Esophagus mucosa (tissue), 1 donor: ENCODE measurements around the gene CCNE1. TPM values are rescaled to one million over a fixed set of nuclear protein-coding genes. Genes with fewer than 3 reads are reported as not detected.
"Not testable (repeated sequence)": the region's sequence is repeated elsewhere in the genome, so short reads cannot be mapped to it uniquely, and the experiment has no call there.

Experiments used
- ATAC-seq: fragments of 200-7000 bp; cut with Tn5 transposase; one replicate; pipeline ENCODE4 v1.9.1; 2020
- total RNA-seq: library from RNA; stranded (reverse); gene quantifications from one replicate; pipeline ENCODE4 v1.2.4, GENCODE V29; 2023
- donor health status: DM: yes; HTN: yes; CAD: no.

The CCNE1 gene
- total RNA-seq, 1 donor from 2014 or later: 3.7 TPM

DNA sequence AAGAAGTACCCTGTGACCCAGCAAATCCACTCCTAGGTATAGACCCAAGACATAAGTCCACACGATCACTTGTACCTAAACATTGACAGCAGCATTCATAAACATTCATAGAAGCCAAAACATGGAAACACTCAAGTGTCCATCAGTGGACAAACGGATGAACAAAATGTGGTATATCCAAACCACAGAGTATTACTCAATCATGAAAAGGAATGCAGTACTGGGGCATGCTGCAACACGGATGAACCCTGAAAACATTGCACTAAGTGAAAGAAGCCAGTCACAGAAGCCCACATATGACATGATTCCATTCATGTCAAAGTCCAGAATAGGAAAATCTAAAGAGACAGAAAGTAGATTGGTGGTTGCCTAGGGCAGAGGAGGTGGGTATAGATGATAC is 22.8 kb upstream of the CCNE1 start:
- ATAC-seq: no peak

DNA sequence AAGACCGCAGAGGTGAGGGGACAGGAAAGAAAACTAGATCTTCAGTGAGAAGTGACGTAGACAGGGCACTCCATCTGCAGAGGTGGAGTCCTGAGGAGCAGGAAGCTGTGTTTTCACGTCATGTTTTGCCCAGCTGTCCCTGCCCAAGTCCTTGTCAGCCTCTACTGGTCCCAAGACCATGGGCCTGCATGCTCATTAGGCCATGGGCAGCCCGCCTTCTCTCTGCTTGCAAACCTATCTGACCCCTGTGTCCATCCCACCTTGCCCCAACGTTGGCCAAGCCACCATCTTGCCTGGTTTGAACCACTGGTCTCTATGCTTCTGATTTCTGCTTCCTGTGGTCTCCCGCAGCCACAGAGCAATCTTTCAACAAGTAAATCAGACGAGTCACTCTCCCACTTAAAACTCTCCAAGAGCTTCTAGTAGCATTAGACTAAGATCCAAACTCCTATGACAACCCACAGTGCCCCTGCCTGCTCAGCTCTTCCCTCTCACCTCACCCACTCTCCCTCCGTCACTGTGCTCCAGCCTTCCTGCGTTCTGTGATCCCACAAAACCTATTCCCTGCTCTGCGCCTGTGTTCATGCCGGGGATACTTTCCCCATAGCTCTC is 18.6 kb upstream of the CCNE1 start:
- no peak for ATAC-seq

DNA sequence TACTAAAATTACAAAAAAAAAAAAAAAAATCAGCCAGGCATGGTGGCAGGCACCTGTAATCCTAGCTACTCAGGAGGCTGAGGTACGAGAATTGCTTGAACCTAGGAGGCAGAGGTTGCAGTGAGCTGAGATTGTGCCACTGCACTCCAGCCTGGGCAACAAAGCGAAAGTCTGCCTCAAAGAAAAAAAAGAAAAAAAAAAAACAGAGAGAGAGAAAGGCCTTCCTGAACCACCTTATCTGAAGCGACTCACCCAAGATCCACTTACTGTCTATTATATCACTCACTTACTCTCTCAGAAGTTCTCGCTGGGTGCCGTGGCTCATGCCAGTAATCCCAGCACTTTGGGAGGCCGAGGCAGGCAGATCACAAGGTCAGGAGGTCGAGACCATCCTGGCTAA is 17.3 kb upstream of the CCNE1 start:
- ATAC-seq: not testable (repeated sequence)

DNA sequence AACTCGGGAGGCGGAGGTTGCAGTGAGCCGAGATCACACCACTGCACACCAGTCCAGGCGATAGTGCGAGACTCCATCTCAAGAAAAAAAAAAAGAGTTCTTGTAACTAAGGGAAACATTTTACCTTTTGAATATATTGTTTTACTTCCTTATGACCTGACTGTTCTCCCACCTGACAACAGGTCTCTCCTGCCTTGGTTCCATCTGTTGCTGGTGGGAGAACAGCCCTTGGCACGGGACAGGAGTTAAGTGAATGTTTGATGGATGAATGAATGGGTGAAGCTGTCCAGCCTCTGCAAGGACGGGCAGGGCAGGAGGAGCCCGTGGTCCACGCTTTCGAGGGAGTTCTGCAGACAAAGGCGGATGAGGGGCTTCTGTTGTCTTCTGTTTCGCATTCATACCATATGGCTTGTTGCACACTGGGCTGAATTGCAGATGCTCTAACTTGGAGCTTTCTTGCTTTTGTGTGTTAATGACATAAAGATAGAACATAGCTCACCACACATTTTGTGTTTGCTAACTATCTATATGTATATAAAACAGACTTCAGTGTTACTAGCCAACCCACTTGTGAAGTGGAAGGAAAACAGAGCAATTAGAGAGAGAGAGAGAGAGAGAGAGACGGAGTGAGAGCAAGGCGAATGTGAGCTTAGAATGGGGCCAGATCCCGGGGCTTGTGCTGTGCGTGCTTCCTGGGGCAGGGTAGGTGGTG is 16.2 kb upstream of the CCNE1 start:
- ATAC-seq: no peak

DNA sequence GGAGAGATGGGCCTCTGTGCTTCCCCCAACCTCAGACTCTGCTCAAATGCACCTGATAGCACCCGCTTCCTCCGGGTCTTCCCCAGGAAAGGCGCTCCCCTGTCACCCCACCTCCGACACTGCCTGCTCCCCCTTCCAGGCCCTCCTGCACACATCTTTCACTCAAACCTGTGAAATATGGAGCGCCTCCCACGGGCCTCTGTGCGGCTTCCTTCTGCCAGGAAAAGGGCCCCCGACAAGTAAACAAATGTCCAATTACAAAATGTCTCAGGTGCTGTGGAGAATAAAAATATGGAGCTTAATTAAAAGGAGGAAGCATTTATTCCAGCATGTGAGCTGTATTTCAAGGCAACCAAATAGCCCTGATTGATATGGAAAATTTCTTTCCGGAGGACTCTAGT is 15.6 kb upstream of the CCNE1 start:
- ATAC-seq: no peak

DNA sequence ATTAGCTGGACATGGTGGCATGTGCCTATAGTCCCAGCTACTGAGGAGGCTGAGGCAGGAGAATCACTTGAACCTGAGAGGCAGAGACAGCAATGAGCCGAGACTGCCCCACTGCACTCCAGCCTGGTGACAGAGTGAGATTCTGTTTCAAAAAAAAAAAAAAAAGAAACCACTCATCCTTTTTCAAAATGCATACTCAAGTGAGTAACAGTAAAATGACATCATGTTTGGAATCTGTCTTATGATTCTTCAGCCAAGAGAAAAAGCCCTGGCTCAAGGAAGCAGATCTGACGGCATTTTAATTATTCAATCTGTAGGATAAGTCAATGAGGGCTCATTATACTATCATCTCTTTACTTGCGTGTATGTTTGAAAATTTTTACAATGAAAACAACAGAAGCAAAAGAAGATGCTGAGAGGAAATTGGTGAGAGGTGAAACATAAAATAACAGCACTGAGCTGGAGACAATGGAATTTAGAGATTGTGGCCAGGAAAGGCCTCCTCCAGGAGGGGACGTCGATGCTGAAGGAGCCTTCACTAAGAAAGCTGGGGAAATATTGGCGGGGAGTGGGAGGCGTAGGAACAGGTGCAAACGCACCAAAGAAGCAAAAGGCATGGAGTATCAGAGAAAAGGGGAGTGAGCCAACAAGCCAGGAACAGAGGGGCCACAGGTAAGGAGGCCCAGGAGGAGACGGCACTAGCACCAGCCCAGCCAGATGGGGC is 12.9 kb upstream of the CCNE1 start:
- ATAC-seq: no peak

DNA sequence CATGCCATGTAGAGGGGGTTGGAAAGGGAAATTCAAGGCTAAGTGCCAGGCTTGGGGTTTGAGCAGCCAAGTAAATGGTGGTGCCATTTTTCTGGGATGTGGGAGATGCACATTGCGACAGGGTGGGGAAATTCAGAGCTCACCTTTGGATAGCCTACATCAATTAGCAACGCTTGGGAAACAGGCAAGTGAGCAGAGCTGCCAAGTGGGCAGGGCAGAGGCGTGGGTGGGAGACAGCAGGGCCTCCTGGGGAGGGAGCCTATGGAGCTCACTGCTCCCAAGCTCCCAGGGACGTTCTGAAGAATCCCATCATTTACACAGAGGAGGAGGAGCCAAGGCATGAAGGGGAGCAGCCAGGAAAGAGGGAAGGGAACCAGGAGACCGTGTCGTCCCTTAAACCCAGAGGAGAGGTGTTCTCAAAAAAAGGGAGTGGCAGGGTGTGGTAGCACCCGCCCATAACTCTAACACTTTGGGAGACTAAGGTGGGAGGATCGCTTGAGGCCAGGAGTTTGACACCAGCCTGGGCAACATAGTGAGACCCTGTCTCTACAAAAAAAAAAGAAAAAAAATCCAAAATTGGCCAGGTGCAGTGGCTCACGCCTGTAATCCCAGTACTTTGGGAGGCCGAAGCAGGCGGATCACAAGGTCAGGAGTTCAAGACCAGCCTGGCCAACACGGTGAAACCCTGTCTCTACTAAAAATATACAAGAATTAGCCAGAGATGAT is 11.5 kb upstream of the CCNE1 start:
- peak; percentile 48 for ATAC-seq

DNA sequence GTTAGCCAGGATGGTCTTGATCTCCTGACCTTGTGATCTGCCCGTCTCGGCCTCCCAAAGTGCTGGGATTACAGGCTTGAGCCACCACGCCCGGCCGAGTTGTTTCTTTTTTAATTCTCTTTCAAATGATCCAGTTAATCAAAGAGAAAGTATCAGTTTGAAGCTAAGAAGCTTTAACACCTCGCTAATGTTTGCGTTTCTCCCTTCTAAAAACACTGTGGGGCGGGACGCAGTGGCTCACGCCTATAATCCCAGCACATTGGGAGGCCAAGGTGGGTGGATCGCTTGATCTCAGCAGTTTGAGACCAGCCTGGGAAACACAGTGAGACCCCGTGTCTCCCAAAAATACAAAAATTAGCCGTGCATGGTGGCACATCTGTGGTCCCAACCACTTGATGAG is 7.8 kb upstream of the CCNE1 start:
- ATAC-seq: not testable (repeated sequence)

DNA sequence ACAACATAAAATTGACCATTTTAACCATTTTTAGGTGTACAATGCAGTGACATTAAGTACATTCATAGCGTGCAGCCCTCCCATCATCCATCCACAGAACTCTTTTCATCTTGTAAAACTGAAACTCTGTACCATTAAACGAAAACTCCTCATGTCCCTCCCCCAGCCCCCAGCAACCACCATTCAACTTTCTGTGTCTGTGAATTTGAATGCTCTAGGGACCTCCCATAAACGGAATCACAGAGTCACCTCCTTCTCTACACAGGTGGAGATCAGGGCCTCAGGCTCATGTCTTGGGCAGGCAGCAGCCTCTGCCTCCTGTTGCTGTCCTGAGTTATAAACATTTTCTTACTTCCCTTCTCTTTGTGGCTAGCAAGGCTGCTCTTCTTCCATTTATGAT is 7.3 kb upstream of the CCNE1 start:
- ATAC-seq: no peak

DNA sequence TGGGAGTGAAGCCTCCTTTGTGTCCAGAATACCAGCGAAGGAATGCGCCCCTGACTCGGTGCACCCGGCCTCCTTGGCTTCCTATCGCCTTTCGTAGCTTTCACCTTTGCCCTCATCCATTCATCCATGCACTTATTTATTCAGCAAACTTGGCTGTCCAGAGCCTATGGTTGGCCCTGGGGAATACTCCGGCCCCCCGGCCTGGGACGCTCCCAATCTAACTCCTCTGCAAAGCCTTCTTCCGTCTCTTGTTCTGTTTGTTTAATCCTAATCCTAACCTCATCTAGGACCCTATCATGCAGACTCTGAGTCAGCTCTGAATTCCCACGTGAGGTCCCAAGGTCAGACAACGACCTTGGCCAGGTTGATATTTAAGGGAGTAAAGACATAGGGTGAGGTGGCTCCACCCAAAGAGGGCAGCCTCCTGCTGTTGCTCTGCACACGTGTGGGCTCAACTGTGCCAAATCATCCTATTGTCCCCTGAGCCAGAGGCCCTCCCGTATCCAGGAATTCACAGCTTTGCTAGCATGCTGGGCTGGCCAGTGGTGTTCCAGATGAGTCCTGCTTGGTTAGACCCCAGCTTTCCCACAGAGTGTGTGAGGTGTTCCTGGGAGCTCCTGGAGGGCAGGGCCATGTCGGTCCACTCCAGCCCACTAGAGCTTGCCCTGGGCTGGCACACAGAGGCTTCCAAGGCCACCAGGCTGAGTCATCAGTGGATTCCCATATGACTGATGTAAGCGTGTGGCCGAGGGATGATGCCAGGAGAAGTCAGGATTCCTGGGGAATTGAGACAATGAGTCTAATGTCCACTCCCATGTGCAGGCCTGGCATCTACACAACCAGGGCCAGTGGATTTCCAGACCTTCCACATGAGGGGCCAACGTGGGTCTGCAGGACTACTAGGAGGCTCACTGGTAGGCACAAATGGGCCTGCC is 6.5 kb upstream of the CCNE1 start:
- no peak for ATAC-seq

DNA sequence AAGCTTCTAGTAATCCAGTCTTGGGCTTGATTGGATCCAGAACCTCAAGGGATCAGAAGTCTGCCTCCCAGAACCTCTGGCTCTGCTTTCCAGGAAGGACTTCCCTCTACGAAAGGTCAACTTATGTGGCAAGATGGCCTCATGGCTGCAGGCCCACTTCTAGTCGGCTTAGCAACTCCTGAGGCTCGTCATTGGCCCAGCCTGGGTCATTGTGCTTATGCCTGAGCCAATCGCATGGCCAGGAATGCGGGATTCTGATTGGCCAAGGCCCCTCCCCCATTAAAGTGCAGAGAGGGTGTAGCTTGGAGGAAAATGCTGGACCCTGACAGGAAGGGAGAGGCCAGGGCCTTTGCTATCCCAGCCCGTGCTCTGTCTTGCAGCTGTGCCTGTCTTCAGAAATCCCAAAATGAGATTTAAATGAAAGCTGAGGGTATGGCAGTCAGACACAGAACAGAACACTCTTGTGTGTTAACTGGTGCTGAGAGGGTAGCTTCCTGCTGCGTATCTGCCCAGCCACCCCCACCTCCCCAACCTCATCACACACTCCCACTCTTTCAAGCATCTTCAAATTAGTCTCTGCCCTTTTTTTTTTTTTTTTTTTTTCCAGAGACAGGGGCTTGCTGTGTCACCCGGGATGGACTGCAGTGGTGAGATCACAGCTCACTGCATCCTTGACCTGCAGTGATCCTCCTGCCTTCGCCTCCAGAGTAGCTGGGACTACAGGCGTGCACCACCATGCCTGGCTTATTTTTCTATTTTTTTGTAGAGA is 5.5 kb upstream of the CCNE1 start:
- ATAC-seq: no peak

DNA sequence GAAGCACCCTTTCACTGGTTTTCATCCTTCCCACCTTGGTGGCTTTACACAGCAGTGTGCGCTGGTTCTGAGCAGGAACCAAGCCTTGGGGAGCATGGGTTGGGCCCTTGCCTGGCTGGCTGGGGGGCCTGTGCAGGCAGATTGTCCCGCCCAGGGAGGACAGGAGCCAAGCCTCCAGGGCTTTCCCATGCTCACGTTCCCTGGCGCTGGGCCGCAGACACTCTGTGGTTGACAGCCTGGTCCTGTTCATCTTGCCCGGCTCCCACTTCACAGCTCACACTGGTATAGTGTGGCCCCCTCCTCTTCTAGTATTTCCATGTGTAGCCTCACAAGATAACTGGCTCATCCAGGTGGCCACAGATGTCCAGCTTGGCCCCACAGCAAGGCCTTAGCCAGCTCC is 4.6 kb upstream of the CCNE1 start:
- ATAC-seq: no peak

DNA sequence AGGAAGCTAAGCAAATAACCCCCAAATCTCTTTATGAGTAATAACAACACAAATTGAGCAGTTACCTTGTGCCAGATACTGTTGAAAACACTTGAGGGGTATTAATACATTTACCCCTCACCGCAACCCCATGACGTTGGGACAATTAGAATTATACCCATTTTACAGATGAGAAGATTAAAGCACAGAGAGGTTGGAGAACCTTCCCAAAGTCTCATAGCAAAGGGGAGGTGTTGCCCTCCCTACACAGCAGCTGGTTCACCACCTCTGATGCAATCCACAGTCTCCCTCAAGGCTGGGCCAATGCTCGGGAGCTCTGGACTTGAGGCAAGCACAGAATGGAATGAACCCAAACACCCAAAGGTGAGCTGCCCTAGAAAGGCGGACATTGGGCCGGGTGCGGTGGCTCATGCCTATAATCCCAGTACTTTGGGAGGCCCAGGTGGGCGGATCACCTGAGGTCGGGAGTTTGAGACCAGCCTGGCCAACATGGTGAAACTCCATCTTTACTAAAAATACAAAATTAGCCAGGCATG is 3.9 kb upstream of the CCNE1 start:
- ATAC-seq: no peak

DNA sequence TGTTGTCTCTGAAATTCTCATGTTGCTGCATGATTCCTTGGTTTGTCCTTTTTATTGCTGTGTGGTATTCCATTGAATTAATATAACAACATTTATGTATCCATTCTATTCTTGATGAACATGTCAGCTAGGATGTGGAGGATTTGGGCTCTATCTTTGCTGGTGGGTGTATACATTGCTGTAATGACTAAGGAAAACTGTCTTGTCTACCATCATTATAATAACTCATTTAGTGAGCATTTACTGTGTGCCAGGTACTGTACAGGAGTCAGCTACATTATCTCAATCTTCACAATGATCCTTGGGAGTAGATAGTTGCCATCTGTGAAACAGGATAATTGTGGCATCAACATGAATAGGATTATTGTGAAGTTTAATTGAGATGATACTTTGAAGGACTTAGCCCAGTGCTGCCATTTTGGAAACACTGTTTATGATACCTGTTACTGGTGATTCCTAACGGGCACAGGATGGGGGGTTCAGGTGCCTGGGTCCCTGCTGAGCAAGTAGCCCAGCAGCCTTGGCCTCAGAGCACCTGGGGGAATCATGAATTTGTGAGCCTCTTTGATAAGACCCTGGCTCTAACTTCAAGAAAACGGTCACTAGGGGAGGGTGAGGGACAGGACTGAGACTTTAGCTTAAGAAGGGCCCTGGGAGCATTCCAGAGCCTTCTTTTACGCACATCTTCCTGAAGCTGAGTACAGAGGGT is 1.8 kb upstream of the CCNE1 start:
- no peak for ATAC-seq

DNA sequence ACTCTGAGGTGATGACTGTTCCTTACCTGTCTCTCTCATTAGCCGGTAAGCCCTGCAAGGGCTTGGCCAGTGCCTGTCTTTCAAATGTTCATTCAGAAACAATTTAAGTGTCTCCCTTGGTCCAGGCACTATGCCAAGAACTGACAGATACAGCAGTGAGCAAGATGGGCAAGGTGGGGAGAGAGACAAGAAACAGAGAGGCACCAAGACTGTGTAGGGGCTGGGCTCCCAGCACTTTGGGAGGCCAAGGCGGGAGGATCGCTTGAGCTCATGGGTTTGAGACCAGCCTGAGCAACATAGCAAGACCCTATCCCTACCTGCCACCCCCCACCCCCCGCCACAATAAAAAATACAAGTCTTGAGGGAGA is 1.3 kb upstream of the CCNE1 start:
- ATAC-seq: peak; percentile 15

DNA sequence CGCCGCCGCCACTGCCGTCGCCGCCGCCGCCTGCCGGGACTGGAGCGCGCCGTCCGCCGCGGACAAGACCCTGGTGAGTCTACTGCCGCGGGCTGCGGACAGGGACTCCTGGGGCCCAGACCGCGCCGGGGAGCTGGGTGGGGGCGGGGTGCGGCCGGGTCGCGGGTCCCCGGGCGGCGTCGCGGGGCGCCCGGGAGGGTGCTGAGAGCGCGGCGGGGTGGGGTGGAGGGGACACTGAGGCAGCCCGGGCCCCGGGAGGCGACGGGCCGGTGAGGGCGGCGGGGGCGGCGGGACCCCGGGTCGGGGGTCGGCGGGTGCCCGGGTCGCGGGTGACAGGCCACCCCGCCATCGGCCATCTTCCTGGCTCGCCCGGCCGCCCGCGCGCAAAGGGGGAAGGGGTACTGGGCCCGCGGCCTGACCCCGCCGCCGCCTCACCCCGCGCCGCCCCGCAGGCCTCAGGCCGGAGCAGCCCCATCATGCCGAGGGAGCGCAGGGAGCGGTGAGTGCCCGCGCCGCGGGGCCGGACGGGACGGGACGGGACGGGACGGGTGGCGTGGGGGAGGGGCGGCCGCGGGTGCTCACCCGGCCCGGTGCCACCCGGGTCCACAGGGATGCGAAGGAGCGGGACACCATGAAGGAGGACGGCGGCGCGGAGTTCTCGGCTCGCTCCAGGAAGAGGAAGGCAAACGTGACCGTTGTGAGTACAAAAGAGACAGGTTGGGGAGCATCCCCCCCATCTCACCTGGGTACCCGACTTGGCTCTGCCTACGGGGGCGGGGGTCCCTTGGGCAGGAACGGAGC is 489 bp downstream of the CCNE1 start:
- peak; percentile 6 for ATAC-seq

DNA sequence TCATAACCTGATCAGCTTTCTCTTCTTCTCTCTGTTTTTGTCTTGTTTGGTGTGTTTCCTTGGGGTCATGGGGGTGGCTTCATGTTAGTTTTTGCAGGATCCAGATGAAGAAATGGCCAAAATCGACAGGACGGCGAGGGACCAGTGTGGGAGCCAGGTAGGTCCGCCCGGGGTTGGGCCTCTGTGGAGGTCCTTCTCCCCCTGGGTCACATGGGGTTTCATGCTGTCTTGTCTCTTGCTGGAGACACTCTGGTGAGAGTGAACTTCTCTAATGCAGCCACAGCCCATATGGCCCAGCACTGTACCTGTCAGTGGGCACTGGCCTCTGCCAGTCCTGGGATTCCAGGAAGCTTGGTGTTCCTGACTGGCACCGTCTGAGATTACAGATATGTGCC is 1.1 kb downstream of the CCNE1 start:
- no peak for ATAC-seq

DNA sequence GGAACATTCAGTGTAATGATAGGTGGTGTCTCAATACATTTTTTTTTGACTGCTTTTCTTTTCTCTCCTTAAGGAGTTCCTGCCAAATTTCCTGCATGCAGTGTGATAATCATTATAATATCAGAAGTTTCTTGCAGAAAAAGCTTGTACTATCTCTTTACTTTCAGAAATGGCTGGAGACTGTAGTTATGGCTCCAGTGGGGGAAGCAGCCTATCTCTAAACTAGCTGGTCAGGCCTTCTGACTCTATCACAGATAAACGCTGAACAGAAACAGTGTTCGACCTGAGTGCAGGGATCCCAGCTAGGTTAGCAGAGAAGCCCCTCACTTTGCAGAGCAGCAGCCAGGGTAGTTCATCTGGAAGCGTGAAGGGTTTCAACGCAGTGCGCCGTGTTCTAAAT is 1.9 kb downstream of the CCNE1 start:
- ATAC-seq: no peak

DNA sequence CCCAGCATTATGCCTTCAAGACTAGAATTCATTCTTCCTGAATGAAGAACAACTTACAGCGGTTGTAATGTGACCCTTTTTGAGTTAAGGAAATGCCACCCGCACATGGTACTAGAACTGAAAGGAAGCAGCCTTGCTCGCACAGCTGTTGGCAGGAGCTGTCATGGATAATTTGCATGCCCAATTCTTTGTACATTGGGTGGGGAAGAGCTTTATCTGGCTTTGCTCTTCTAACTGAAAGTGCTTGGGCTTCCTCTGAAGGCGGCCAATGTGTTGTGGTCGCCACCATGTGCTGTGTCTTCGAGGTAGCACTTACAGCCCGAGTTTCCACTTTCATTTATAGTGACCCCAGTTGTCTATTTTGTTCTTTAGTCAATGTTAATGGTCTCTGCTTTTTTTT is 3.4 kb downstream of the CCNE1 start:
- no peak for ATAC-seq

DNA sequence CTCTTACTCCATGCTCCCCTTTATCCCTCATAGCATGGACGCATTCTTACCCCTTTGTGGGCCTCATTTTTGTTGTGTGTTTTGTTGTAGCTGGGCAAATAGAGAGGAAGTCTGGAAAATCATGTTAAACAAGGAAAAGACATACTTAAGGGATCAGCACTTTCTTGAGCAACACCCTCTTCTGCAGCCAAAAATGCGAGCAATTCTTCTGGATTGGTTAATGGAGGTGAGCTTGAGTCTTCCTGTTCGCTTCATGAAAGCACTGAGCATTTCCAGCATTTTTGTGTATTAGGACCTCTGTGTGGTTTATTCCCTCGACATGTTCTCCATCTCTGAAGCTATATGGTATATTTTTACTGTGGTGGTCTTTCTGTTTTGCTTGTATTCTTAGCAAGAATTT is 5.5 kb downstream of the CCNE1 start:
- ATAC-seq: no peak
